Measurements from ENCODE around the gene KCNN3.

KCNN3 gene

DNA sequence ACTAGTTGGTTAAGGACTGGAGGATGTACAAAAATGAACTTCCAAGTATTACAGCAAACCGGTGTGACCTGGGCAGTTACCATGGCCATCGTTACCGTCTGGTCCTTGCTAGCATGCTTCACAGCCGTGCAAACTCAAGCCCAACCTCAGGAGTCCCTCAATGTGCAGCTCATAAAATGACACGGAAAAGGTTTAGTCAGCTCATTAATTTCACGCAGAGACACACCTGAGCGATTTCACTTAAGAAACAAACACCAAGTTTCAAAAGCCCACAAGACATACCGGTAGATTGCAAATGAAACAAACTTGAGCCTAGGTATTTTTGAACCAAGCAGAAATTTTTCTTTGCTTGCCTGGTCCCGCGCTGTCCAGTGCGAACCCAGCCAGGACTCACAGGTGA, 157.1 kb downstream of the KCNN3 start:
- no peak for DNase-seq (ENCODE audit: low read depth)
- H3K4me3 ChIP-seq (ENCODE audit: low read length), result no peak overlapping the region
- TF ChIP-seq, protein P1, sequence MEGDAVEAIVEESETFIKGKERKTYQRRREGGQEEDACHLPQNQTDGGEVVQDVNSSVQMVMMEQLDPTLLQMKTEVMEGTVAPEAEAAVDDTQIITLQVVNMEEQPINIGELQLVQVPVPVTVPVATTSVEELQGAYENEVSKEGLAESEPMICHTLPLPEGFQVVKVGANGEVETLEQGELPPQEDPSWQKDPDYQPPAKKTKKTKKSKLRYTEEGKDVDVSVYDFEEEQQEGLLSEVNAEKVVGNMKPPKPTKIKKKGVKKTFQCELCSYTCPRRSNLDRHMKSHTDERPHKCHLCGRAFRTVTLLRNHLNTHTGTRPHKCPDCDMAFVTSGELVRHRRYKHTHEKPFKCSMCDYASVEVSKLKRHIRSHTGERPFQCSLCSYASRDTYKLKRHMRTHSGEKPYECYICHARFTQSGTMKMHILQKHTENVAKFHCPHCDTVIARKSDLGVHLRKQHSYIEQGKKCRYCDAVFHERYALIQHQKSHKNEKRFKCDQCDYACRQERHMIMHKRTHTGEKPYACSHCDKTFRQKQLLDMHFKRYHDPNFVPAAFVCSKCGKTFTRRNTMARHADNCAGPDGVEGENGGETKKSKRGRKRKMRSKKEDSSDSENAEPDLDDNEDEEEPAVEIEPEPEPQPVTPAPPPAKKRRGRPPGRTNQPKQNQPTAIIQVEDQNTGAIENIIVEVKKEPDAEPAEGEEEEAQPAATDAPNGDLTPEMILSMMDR (IDR thresholded peaks at IDR 0.05; ENCODE audit: insufficient read depth, low read depth, low read length, missing control alignments), result no peak

DNA sequence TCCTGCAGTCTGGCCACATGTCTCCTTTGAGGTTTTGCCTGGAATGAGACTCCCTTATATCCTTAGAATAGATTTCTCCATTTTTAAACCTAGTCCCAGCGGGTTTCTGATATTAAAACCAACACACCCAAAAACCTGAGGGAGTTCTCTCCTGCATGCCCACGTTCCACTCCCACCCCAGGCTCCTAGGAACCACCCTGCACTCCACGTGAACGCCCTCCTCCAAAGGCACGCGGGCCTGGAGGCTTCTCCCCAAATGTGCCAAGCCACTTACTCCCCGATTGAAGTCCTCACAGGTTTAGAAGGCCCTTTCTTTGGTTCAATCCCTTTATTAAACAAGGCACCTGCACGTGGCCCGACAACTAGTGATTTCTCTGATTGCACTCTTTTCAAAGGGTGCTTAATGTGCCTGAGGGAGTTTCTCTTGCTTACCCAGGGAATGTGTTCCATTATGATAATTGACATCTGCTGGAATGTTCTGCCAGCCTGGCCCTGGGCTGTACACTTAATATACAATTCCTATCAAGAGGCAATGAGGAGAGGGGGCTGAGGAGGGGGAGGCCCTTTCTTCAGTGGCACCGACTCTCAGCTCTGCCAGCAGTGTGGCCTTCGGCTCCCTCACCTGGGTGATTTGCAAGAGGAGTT, 157.8 kb downstream of the KCNN3 start:
- H3K4me3 ChIP-seq (ENCODE audit: low read length), result no peak overlapping the region
- TF ChIP-seq, protein P1 (IDR thresholded peaks at IDR 0.05; ENCODE audit: insufficient read depth, low read depth, low read length, missing control alignments), result no peak
- DNase-seq (ENCODE audit: low read depth), result no peak

DNA sequence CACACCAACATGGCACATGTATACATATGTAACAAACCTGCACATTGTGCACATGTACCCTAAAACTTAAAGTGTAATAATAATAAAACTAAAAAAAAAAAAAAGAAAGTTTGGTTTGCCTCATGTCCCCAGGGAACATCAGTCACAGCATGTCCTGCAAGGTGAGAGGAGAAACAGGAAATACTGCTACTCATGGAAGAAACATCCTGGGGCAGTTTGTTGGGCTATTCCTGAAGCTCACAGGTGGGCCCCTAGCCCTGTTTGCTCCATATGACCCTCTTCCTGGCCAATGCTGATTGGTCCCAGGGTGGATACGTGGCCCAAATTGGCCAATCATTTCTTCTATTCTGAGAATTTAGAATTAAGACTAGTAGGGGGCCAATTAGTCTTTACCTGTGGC, 158.7 kb downstream of the KCNN3 start:
- no peak overlapping the region for H3K4me3 ChIP-seq (ENCODE audit: low read length)
- peak; percentile 64 for DNase-seq (ENCODE audit: low read depth)
- TF ChIP-seq, protein P1 (IDR thresholded peaks at IDR 0.05; ENCODE audit: insufficient read depth, low read depth, low read length, missing control alignments), result no peak

DNA sequence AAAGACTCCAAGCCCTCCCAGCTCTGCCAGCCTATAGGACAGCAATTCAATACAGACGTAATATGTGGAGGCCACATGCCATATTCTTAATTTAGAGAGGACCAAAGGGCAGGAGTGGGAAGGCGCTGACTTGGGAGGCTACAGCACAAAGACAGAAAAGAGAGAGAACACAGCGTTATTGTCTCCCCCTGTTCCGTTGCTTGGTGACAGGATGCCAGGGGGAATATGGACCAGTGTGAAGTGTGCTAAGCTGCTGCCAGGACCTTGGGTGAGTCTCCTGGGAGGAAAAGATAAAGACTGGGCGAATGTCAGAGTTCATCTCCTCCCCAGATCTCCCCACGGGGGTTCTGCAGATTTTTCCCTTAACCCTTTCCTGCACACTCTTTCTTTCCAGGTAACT, 160.0 kb downstream of the KCNN3 start:
- no peak overlapping the region for H3K4me3 ChIP-seq (ENCODE audit: low read length)
- DNase-seq (ENCODE audit: low read depth), result no peak
- TF ChIP-seq, protein P1 (IDR thresholded peaks at IDR 0.05; ENCODE audit: insufficient read depth, low read depth, low read length, missing control alignments), result no peak

GRCh38 chr1:154707901-154708463, 162.1 kb downstream of the KCNN3 start:
- no peak overlapping the region for H3K4me3 ChIP-seq (ENCODE audit: low read length)
- DNase-seq (ENCODE audit: low read depth), result peak; percentile 45
- TF ChIP-seq, protein P1 (IDR thresholded peaks at IDR 0.05; ENCODE audit: insufficient read depth, low read depth, low read length, missing control alignments), result no peak

GRCh38 chr1:154706851-154707250, 163.2 kb downstream of the KCNN3 start:
- H3K4me3 ChIP-seq (ENCODE audit: low read length), result no peak overlapping the region
- DNase-seq (ENCODE audit: low read depth), result no peak
- TF ChIP-seq, protein P1 (IDR thresholded peaks at IDR 0.05; ENCODE audit: insufficient read depth, low read depth, low read length, missing control alignments), result no peak

GRCh38 chr1:154705544-154705943, 164.5 kb downstream of the KCNN3 start:
- TF ChIP-seq, protein P1 (IDR thresholded peaks at IDR 0.05; ENCODE audit: insufficient read depth, low read depth, low read length, missing control alignments), result no peak
- no peak overlapping the region for H3K4me3 ChIP-seq (ENCODE audit: low read length)
- DNase-seq (ENCODE audit: low read depth), result no peak
